GM18858 (cell line): ENCODE results near the gene ACACA.

ENCODE experiments used
- ATAC-seq: cut with Tn5 transposase; IDR thresholded peaks from one replicate; pipeline ENCODE4 v1.9.1; 2021; ENCODE audit not compliant: unreplicated experiment

Gene ACACA

GRCh38 chr17:37142294-37142896 lies 264.2 kb downstream of the ACACA start:
- no peak for ATAC-seq

- no peak for ATAC-seq
These were observed 268.0 kb downstream of the ACACA start for GRCh38 chr17:37138571-37139120.

GRCh38 chr17:37137906-37138514 lies 268.6 kb downstream of the ACACA start:
- no peak for ATAC-seq

GRCh38 chr17:37137070-37137610 lies 269.5 kb downstream of the ACACA start:
- no peak for ATAC-seq

GRCh38 chr17:37135576-37135975 lies 271.1 kb downstream of the ACACA start:
- no peak for ATAC-seq

GRCh38 chr17:37134050-37134449 lies 272.6 kb downstream of the ACACA start:
- no peak for ATAC-seq

- ATAC-seq, result no peak
These were observed 273.5 kb downstream of the ACACA start for GRCh38 chr17:37133136-37133535.

GRCh38 chr17:37131669-37132611 lies 274.7 kb downstream of the ACACA start:
- no peak for ATAC-seq

- ATAC-seq, result no peak
These were observed 275.6 kb downstream of the ACACA start for GRCh38 chr17:37130984-37131446.

GRCh38 chr17:37124821-37125173 lies 281.8 kb downstream of the ACACA start:
- no peak for ATAC-seq

GRCh38 chr17:37123941-37124820 lies 282.5 kb downstream of the ACACA start:
- no peak for ATAC-seq

- no peak for ATAC-seq
These were observed 283.2 kb downstream of the ACACA start for GRCh38 chr17:37123386-37123785.

GRCh38 chr17:37121616-37122015 lies 285.0 kb downstream of the ACACA start:
- ATAC-seq, result no peak

GRCh38 chr17:37118366-37119137 lies 288.1 kb downstream of the ACACA start:
- ATAC-seq, result no peak

GRCh38 chr17:37117373-37118142 lies 289.1 kb downstream of the ACACA start:
- no peak for ATAC-seq

GRCh38 chr17:37116671-37117185 lies 289.9 kb downstream of the ACACA start:
- no peak for ATAC-seq

GRCh38 chr17:37111329-37111728 lies 295.3 kb downstream of the ACACA start:
- no peak for ATAC-seq

- ATAC-seq, result no peak
These were observed 295.9 kb downstream of the ACACA start for GRCh38 chr17:37110746-37111145.
